HG02870 (cell line): ENCODE measurements around the gene SNN.

Experiments
- ATAC-seq: cut with Tn5 transposase; IDR thresholded peaks from one replicate; pipeline ENCODE4 v1.9.1; 2021; ENCODE audit warnings: mild to moderate bottlenecking, moderate library complexity; ENCODE audit not compliant: unreplicated experiment

SNN gene

GRCh38 chr16:11635113-11635652 lies 33.1 kb upstream of the SNN start:
- ATAC-seq = no peak

DNA sequence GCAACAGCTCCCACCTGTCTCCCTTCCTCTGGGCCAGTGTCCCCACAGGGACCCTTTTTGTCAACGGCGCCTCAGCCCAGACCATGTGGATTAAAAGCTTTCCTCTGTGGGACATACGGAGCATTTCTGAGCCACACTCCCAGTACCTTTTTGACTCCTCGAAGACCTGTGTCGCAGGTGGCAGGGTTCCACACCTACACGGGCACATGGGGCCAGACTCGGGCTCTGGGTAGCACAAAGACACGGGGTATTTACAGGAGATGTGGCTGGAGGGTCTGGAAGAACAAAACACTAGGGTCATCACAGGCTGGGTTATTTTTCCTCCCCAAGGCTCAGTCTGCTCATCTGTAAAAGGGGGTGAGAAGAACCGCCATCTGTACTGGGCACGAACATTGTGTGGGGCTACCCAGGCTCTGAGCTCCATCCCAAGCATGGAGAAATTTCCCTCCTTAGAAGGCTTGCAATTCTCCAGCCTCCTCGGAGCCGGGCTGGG lies 32.5 kb upstream of the SNN start:
- no peak for ATAC-seq

- ATAC-seq = no peak
Observed at GRCh38 chr16:11636172-11636721, 32.0 kb upstream of the SNN start.

GRCh38 chr16:11637320-11637719 lies 30.9 kb upstream of the SNN start:
- ATAC-seq = no peak

DNA sequence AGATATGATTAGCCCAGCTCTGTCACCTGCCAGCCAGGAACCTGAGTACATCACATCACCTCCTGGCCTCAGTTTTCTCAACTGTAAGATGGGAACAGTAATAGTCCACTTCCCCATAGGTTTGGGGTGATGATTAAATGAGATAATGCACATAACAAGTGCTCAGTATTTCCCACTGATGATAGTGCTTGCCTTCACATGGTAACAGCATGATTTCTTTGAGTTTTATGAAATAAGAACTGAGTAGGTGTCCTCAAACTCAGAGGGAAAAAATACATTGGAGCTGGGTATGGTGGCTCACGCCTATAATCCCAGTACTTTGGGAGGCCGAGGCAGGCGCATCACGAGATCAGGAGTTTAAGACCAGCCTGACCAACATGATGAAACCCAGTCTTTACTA lies 30.1 kb upstream of the SNN start:
- ATAC-seq = no peak

GRCh38 chr16:11639008-11639562 lies 29.2 kb upstream of the SNN start:
- ATAC-seq = no peak

- ATAC-seq = no peak
Observed at GRCh38 chr16:11639925-11640899, 28.0 kb upstream of the SNN start.

DNA sequence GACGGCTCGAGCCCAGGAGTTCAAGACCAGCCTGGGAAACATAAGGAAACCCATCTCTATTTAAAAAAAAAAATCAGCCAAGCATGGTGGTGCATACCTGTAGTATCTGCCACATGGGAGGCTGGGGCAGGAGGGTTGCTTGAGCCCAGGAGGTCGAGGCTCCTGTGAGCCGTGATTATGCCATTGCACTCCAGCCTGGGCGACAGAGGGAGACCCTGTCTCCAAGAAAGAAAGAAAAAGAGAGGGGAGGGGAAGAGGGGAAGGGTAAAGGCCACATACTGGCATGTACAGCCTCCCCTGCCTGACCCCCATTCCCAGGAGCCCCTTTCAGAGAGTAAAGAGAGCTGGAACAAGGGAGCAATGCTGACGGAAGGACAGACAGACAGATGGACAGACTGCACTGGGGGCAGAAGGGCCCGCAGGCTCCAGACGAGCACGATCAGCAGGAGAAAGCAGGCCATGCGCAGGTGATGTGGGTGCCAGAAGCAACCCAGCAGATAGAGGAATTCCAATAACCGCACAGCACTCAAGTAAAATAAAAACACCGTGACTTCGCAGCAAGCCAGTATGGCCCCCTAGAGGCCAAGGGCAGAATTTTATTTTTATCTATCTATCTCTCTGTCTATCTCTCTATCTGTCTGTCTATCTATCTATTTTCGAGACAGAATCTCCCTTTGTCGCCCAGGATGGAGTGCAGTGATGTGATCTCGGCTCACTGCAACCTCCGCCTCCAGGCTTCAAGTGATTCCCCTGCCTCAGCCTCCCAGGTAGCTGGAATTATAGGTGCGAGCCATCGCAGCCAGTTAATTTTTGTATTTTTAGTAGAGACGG lies 27.1 kb upstream of the SNN start:
- ATAC-seq = no peak

DNA sequence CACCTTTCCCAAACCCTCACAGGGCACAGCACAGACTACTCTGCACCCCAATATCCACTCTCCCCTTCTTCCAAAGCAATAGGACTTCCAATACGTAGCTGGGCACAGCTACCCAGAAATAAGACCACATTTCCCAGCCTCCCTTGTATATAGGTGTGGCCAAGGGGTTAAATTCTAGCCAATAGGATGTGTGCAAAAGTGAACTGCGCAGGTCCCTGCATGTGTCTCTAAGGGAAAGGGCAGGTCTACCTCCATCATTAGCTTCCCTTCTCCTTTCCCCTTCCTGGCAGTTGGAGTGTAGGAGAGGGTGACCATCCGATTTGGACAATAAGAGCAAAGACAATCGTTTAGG lies 25.5 kb upstream of the SNN start:
- no peak for ATAC-seq

GRCh38 chr16:11649276-11649675 lies 19.0 kb upstream of the SNN start:
- ATAC-seq = no peak

DNA sequence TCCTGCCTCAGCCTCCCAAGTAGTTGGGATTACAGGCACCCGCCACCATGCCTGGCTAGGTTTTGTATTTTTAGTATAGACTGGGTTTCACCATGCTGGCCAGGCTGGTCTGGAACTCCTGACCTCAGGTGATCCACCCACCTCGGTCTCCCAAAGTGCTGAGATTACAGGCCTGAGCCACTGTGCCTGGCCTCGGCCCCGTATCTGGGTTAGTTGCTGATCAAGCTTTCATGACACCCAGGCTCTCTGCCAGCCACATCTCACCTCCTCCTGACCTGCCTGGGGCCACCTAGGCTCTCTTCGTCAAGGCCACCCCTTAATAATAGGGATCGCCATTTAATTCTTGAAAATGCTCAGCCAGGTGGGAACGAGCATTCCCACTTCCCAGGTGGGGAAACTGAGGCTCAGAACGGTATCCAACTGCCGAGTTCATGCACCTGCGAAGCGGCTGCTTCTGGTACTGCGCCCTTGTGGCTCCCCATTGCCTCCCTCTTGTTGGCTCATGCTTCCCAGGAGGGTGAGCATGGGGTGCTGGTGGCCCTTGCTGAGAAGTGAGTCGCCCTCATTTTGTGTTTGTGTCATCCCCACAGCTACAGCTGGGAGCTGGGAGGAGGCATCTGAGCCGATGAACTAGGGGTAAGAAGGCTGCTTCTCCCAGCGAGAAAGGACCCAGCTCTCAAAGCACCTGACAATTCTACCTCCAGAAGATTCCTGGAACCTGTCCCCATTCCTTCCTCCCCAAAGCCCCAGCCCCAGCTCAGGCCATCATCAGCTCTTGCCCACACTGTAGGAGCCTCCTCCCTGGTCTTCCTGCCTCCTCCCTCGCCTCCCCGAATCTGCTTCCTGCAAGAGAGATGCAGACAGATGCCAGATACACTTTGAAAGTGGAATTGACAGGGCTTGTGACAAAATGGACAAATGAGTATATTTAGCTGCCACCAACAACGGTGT lies 17.3 kb upstream of the SNN start:
- ATAC-seq = no peak

DNA sequence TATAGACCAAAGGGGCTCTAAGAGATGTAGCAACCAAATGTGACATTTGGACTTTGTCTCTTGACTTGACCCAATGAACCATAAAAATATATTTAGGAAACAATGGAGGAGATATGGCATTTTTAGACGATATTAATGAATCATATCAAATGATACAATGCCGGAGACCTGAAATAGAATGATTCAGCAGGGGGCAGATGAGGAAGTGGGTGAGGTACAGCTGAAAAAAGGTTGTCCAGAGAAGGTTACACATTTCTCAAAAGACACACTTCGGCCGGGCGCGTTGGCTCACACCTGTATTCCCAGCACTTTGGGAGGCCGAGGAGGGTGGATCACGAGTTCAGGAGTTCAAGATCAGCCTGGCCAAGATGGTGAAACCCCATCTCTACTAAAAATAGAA lies 16.5 kb upstream of the SNN start:
- no peak for ATAC-seq

DNA sequence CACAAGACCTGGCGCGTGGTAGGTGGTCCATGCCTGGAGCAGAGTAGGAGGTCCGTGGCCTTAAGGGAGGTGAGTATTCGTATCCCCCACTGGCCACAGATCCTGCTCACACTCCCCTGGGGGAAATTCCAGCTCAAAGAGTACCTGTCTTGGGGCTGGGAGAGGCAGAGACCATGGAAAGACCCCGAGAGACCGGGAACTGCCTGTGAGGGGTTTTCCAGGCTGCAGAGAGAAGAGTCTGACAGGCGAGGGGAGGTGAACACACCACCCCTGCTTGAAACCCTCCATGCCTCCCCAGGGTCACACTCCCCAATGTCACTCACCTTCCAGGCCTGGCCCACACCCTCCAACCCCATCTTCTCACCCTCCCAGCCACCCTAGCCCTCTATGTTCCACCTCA lies 12.6 kb upstream of the SNN start:
- ATAC-seq = no peak

GRCh38 chr16:11657556-11657955 lies 10.7 kb upstream of the SNN start:
- ATAC-seq = no peak

- no peak for ATAC-seq
Observed at GRCh38 chr16:11658896-11659708, 9.2 kb upstream of the SNN start.

DNA sequence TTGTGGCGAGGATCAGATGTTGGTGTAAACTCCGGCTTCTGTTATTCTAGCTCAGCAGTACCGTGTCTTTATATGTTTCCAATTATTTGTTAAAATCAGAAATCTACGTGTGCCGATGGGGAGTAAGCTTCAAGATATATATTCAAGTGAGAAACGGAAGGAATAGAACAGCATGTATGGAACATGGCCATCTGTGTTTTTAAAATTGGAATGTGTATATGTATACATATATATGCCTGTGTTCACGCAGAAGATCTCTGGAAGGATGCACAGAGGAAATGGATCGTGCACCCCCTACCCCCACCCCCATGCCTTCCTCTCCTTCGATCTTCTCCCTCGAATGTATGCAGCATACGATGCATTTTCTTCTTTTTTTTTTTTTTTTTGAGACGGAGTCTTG lies 7.7 kb upstream of the SNN start:
- no peak for ATAC-seq

GRCh38 chr16:11662582-11662981 lies 5.7 kb upstream of the SNN start:
- no peak for ATAC-seq

GRCh38 chr16:11665071-11665491 lies 3.2 kb upstream of the SNN start:
- no peak for ATAC-seq
